B cell (primary cell): ENCODE results near the gene ADD3. TPM values are rescaled to one million over a fixed set of nuclear protein-coding genes. Genes with fewer than 3 reads are reported as not detected.

ENCODE experiments used
- ATAC-seq: fragments of 200-7000 bp; cut with Tn5 transposase; one replicate; pipeline ENCODE4 v1.10.0; 2021; ENCODE audit warnings: low read depth, mild to moderate bottlenecking, moderate number of reproducible peaks, moderate library complexity
- CTCF ChIA-PET: fragments of 350-600 bp; sonication (Branson Sonifier 250); formaldehyde crosslinking; loops from one replicate; lab custom pipeline; 2021; ENCODE audit warnings: antibody characterized with exemption, inconsistent platforms; lab: Charles Lee
- POLR2A ChIA-PET: fragments of 350-600 bp; sonication (Branson Sonifier 250); formaldehyde crosslinking; loops from one replicate; lab custom pipeline; 2021; ENCODE audit warnings: antibody characterized with exemption; lab: Charles Lee
- DNase-seq: peaks from one replicate; pipeline ENCODE4 v3.0.0; 2013
- H2AFZ ChIP-seq: 2 replicates; pipeline ENCODE4 v1.6.1; 2012; ENCODE audit warnings: mild to moderate bottlenecking, low read depth, low read length; ENCODE audit not compliant: insufficient read depth, poor library complexity, severe bottlenecking
- H3K27ac ChIP-seq, 2 donors: 1 replicate in 1 of 2; 2 replicates in 1 of 2; pipeline ENCODE4 v1.5.1; 2012 to 2013; ENCODE audit warnings: low read length in 2 of 2, mild to moderate bottlenecking in 2 of 2, moderate library complexity in 1 of 2
- H3K27me3 ChIP-seq, 4 experiments: fragments of 200-600 bp in 1 of 4; sonication (generic) in 1 of 4; replicated peaks in 1 of 4; 1 replicate in 2 of 4; 2 replicates in 2 of 4; pipeline versions ENCODE4 v1.6.1 to v1.7.0; 2013 to 2016; ENCODE audit warnings: low read length in 3 of 4, mild to moderate bottlenecking in 2 of 4, mixed read lengths in 1 of 4, moderate library complexity in 1 of 4; ENCODE audit not compliant: insufficient read depth in 4 of 4, control insufficient read depth in 3 of 4; ENCODE audit errors: control extremely low read depth in 1 of 4
- H3K36me3 ChIP-seq, 2 experiments: replicated peaks in 1 of 2; 1 replicate in 1 of 2; 2 replicates in 1 of 2; pipeline versions ENCODE4 v1.6.1 to v1.7.1; 2013; ENCODE audit warnings: low read length in 1 of 2; ENCODE audit not compliant: insufficient read depth in 2 of 2, control insufficient read depth in 1 of 2; ENCODE audit errors: control extremely low read depth in 1 of 2, extremely low read depth in 1 of 2
- H3K4me1 ChIP-seq, 2 donors: fragments of 200-600 bp in 1 of 2; sonication (generic) in 1 of 2; 1 replicate in 1 of 2; 2 replicates in 1 of 2; pipeline versions ENCODE4 v1.5.1 to v1.6.1; 2013 to 2017; ENCODE audit warnings: low read length in 2 of 2; ENCODE audit not compliant: control insufficient read depth in 2 of 2, insufficient read depth in 2 of 2
- H3K4me2 ChIP-seq: replicated peaks from 2 replicates; pipeline ENCODE3; 2012; ENCODE audit warnings: mild to moderate bottlenecking, low read depth, low read length; ENCODE audit not compliant: poor library complexity, severe bottlenecking
- H3K4me3 ChIP-seq, 5 experiments: fragments of 200-600 bp in 1 of 5; sonication (generic) in 1 of 5; 1 replicate in 3 of 5; 2 replicates in 2 of 5; pipeline versions ENCODE4 v1.5.1 to v1.7.0; 2011 to 2016; ENCODE audit warnings: low read length in 4 of 5, mild to moderate bottlenecking in 4 of 5, low read depth in 2 of 5, control low read depth in 1 of 5, moderate library complexity in 1 of 5; ENCODE audit not compliant: insufficient read depth in 1 of 5; ENCODE audit errors: control extremely low read depth in 1 of 5, extremely low read depth in 1 of 5
- H3K79me2 ChIP-seq: fragments of 200-600 bp; sonication (generic); one replicate; pipeline ENCODE4 v1.6.0; 2016; ENCODE audit warnings: low read length; ENCODE audit not compliant: control insufficient read depth, insufficient read depth
- H3K9ac ChIP-seq: fragments of 200-600 bp; sonication (generic); 2 replicates; pipeline ENCODE4 v1.6.1; 2017; ENCODE audit warnings: mild to moderate bottlenecking, low read length, moderate library complexity
- H3K9me3 ChIP-seq, 3 donors: one replicate each; pipeline versions ENCODE4 v1.6.1 to v1.7.1; 2013; ENCODE audit warnings: low read length in 2 of 3; ENCODE audit not compliant: control insufficient read depth in 2 of 3, insufficient read depth in 1 of 3; ENCODE audit errors: control extremely low read depth in 1 of 3
- H4K20me1 ChIP-seq: 2 replicates; pipeline ENCODE4 v1.6.0; 2012; ENCODE audit warnings: mild to moderate bottlenecking, low read length; ENCODE audit not compliant: insufficient read depth, control insufficient read depth, poor library complexity, severe bottlenecking
- H3K27ac Mint-ChIP-seq: one replicate; pipeline ENCODE4 v1.8.0; 2021; ENCODE audit warnings: mixed read lengths
- H3K27me3 Mint-ChIP-seq: one replicate; pipeline ENCODE4 v1.8.0; 2021; ENCODE audit warnings: mixed read lengths
- H3K4me1 Mint-ChIP-seq: one replicate; pipeline ENCODE4 v1.8.0; 2021; ENCODE audit warnings: mixed read lengths
- H3K4me3 Mint-ChIP-seq: one replicate; pipeline ENCODE4 v1.8.0; 2021; ENCODE audit warnings: mixed read lengths
- H3K9me3 Mint-ChIP-seq: one replicate; pipeline ENCODE4 v1.8.0; 2022; ENCODE audit warnings: mixed read lengths; ENCODE audit not compliant: insufficient read depth
- CTCF ChIP-seq: fragments of 200-600 bp; IDR thresholded peaks from one replicate; pipeline ENCODE4 v1.8.0; 2022; ENCODE audit warnings: antibody characterized with exemption, mild to moderate bottlenecking
- EZH2 ChIP-seq: IDR thresholded peaks from 2 replicates; pipeline ENCODE4 v1.6.1; 2012; ENCODE audit warnings: borderline replicate concordance, low read depth, mild to moderate bottlenecking, moderate library complexity, low read length; ENCODE audit not compliant: insufficient read depth, poor library complexity, severe bottlenecking
- WGBS: methylation state at CpG from one replicate; pipeline ENCODE4 v1.1.5; 2013; ENCODE audit warnings: missing lambda C conversion rate; ENCODE audit not compliant: insufficient coverage; 5-methylcytosine and 5-hydroxymethylcytosine counted together
- intact Hi-C: fragments of 100-400 bp; cut with micrococcal nuclease; formaldehyde crosslinking; loops from one replicate; pipeline ENCODE4 v1.10.0; 2022
- polyA plus RNA-seq: library from polyadenylated mRNA; depleted of rRNA; stranded (reverse); fragments of >200 nt; gene quantifications from 2 replicates; pipeline ENCODE4 v1.2.3, GENCODE V29; 2012
- total RNA-seq, 2 donors: library from RNA; stranded (reverse); fragments of 120-200 nt in 1 of 2; gene quantifications; 1 replicate in 1 of 2; 2 replicates in 1 of 2; pipeline versions ENCODE4 v1.2.3 to v1.2.4, GENCODE V29; 2013 to 2022

ADD3 gene
- total and polyA plus RNA-seq, 2 donors (not counting 1 experiment from before 2014, with no cell fraction given): 156 to 185 TPM

GRCh38 chr10:110035070-110035921 is 27.5 kb downstream of the ADD3 start:
- DNase-seq: no peak
- H3K27me3 Mint-ChIP-seq: no peaks in the 10 kb centered on the region
- WGBS: no CpG with 5 or more reads among the region's 9 CpGs
- CTCF ChIA-PET: interaction anchor here (0.5 to 2.1 kb wide), 7 partner anchors 20 to 151 kb away, joined by 3 to 7 read pairs (median 4); no protein-coding TSS in a partner anchor
- no peaks in the 10 kb centered on the region for H3K9me3 Mint-ChIP-seq
- no peak overlapping the region for H3K9ac ChIP-seq
- H3K27me3 ChIP-seq: no peaks in the 10 kb centered on the region
- intact Hi-C loops: no loop called here
- H2AFZ ChIP-seq: no peak overlapping the region
- peaks cover 70% of the 10 kb centered on the region for H3K4me1 Mint-ChIP-seq
- H3K4me2 ChIP-seq: no peak overlapping the region
- H3K27ac ChIP-seq: no peak overlapping the region
- peaks cover 39% of the 10 kb centered on the region for H4K20me1 ChIP-seq
- H3K4me1 ChIP-seq: peaks cover 27 to 31% of the 10 kb centered on the region in 2 donors
- H3K9me3 ChIP-seq: no peaks in the 10 kb centered on the region
- ATAC-seq: no peak
- peak overlapping the region; percentile 32 for H3K27ac Mint-ChIP-seq
- H3K79me2 ChIP-seq: peaks cover 95% of the 10 kb centered on the region
- no peak overlapping the region for H3K4me3 ChIP-seq
- POLR2A ChIA-PET: no interaction called here
- TF ChIP-seq CTCF: no peak
- H3K4me3 Mint-ChIP-seq: no peak overlapping the region
- H3K36me3 ChIP-seq: peaks cover 0 to 2% of the 10 kb centered on the region in 2 experiments

- no peaks in the 10 kb centered on the region for H3K9me3 Mint-ChIP-seq
- POLR2A ChIA-PET: no interaction called here
- Histone ChIP-seq H3K36me3 (peaks cover 0 to 2% of the 10 kb centered on the region in 2 experiments), H3K4me1 (peaks cover 27% of the 10 kb centered on the region in 2 donors), H3K27ac (peak overlapping the region in 1 of 2 donors; percentile 17), H3K4me3 (no peak overlapping the region), H3K9me3 (no peaks in the 10 kb centered on the region), H3K9ac (no peak overlapping the region), H3K79me2 (peaks cover 95% of the 10 kb centered on the region), H2AFZ (no peak overlapping the region), H4K20me1 (peaks cover 40% of the 10 kb centered on the region), H3K27me3 (no peaks in the 10 kb centered on the region), H3K4me2 (peak overlapping the region; percentile 21)
- peaks cover 69% of the 10 kb centered on the region for H3K4me1 Mint-ChIP-seq
- no peaks in the 10 kb centered on the region for H3K27me3 Mint-ChIP-seq
- ATAC-seq (no peak), DNase-seq (no peak)
- no CpG with 5 or more reads among the region's 3 CpGs for WGBS
- peak overlapping the region; percentile 53 for H3K27ac Mint-ChIP-seq
- CTCF ChIA-PET: no interaction called here
- TF ChIP-seq CTCF (no peak), EZH2 (no peak)
- peak overlapping the region; percentile 59 for H3K4me3 Mint-ChIP-seq
- intact Hi-C loops: no loop called here
Observed at GRCh38 chr10:110036640-110037039, 28.9 kb downstream of the ADD3 start.
